ENCODE measurements around the gene PLEKHB1. TPM values are rescaled to one million over a fixed set of nuclear protein-coding genes. Genes with fewer than 3 reads are reported as not detected.
A peak's percentile ranks its signal among the peaks of the same experiment; 100 is the strongest.

PLEKHB1 gene
- total and polyA plus RNA-seq, 10 of the 15 experiments (the other 5 are each of a cell fraction or from before 2014, with no cell fraction given), result 0.58 to 2.6 (median 1.5) TPM; not detected in 1

DNA sequence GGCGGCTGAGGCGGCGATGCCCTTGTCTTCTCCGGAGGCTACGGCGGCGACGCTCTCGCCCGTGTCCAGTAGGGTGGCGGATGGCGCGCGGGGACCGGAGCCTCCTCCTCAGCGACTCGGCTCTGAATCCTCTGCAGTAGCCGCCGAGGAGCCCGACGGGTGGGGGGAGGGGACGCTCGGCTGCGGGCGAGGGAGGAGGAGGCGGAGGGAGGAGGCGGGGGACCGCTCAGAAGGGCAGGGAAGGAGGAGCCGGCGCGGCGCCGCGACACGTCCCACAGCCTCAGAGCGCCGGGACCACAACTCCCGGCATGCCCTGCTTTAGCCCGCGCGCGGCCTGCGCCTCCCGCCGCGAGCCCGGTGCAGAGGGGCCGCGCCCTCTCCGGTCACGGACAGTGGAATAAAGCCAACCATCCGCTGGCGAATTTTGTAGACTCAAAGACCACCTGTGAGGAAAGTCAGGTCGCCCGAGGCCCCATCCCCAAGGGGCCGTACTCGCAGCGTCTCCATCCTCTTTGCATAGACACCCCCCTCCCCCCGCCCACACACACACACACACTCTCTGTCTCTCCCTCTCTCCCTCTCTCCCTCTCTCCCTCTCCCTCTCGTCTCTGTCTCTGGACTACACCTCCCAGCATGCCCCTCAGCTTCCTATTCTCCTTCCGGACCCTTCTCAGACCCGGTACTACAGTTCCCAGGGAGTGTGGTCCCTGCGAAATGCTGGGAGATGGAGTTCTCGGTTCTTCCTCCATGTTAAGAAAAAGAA lies 48.2 kb upstream of the PLEKHB1 start, which contains the start of gene FAM168A:
Gene FAM168A (minus strand): TSS at position 157 of the 763 bp plus-strand sequence. CDS start 129,638 bp downstream, outside the sequence.
- peak within 1 kb of the TSS; percentile 84 for H3K9ac ChIP-seq (ENCODE audit: control insufficient read depth, insufficient read depth, low read length)
- peak within 1 kb of the TSS; percentile 77 for H3K4me3 ChIP-seq
- H2AFZ ChIP-seq (ENCODE audit: control insufficient read depth, low read depth, low read length), result peak within 1 kb of the TSS; percentile 100
- peaks cover 19% of the 10 kb centered on the region for H3K79me2 ChIP-seq (ENCODE audit: control insufficient read depth, insufficient read depth, low read length)
- BruUV-seq (replicated peaks), result no TSS peak
- DNase-seq (ENCODE audit: low read depth, low spot score) (peak; percentile 86), FAIRE-seq (peak; percentile 92), ATAC-seq (peak; percentile 96)
- no peaks in the 10 kb centered on the region for H3K4me1 ChIP-seq (ENCODE audit: control insufficient read depth, insufficient read depth, low read length)
- peak within 1 kb of the TSS; percentile 70 for H3K4me2 ChIP-seq (ENCODE audit: control insufficient read depth, insufficient read depth)
- WGBS (ENCODE audit: insufficient coverage, insufficient replicate concordance, low lambda C conversion rate, missing lambda C conversion rate), result under 1% methylated on average over 44 of the region's 64 CpGs
- ChIA-PET CTCF (interaction anchor here (0.8 to 1.9 kb wide), 9 partner anchors 11 to 119 kb away, joined by 3 to 10 read pairs (median 4); no protein-coding TSS in a partner anchor), POLR2A (interaction anchor here (0.9 to 1.5 kb wide), 5 partner anchors 17 to 213 kb away, joined by 3 to 6 read pairs (median 3); no protein-coding TSS in a partner anchor), SMC1A (ENCODE audit: uncharacterized antibody, unreplicated experiment) (interaction anchor here (0.8 to 1.9 kb wide), 14 partner anchors 10 to 247 kb away, joined by 3 to 9 read pairs (median 4); no protein-coding TSS in a partner anchor), RAD21 (ENCODE audit: unreplicated experiment) (interaction anchor here (0.6 to 1.6 kb wide), 8 partner anchors 20 to 213 kb away, joined by 3 to 7 read pairs (median 4); no protein-coding TSS in a partner anchor)
- no peaks in the 10 kb centered on the region for H3K36me3 ChIP-seq (ENCODE audit: control insufficient read depth in 2 of 2, insufficient read depth in 2 of 2, low read length in 1 of 2)
- no peaks in the 10 kb centered on the region for H4K20me1 ChIP-seq (ENCODE audit: control insufficient read depth, insufficient read depth)
- H3K9me3 ChIP-seq (replicated peaks; ENCODE audit: control insufficient read depth, insufficient read depth, low read length), result no peaks in the 10 kb centered on the region
- in situ Hi-C loops (cut with MboI) (no loop called here), intact Hi-C loops (cut with micrococcal nuclease; ENCODE audit: unreplicated experiment) (no loop called here)
- H3K27me3 ChIP-seq (replicated peaks in 1 of 2; ENCODE audit: control insufficient read depth in 2 of 2, insufficient read depth in 2 of 2, low read length in 1 of 2), result no peaks in the 10 kb centered on the region
- peak within 1 kb of the TSS; percentile 50 for H3K27ac ChIP-seq (ENCODE audit: control insufficient read depth, insufficient read depth)
- TF ChIP-seq, protein P1, sequence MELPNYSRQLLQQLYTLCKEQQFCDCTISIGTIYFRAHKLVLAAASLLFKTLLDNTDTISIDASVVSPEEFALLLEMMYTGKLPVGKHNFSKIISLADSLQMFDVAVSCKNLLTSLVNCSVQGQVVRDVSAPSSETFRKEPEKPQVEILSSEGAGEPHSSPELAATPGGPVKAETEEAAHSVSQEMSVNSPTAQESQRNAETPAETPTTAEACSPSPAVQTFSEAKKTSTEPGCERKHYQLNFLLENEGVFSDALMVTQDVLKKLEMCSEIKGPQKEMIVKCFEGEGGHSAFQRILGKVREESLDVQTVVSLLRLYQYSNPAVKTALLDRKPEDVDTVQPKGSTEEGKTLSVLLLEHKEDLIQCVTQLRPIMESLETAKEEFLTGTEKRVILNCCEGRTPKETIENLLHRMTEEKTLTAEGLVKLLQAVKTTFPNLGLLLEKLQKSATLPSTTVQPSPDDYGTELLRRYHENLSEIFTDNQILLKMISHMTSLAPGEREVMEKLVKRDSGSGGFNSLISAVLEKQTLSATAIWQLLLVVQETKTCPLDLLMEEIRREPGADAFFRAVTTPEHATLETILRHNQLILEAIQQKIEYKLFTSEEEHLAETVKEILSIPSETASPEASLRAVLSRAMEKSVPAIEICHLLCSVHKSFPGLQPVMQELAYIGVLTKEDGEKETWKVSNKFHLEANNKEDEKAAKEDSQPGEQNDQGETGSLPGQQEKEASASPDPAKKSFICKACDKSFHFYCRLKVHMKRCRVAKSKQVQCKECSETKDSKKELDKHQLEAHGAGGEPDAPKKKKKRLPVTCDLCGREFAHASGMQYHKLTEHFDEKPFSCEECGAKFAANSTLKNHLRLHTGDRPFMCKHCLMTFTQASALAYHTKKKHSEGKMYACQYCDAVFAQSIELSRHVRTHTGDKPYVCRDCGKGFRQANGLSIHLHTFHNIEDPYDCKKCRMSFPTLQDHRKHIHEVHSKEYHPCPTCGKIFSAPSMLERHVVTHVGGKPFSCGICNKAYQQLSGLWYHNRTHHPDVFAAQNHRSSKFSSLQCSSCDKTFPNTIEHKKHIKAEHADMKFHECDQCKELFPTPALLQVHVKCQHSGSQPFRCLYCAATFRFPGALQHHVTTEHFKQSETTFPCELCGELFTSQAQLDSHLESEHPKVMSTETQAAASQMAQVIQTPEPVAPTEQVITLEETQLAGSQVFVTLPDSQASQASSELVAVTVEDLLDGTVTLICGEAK (IDR thresholded peaks at IDR 0.05; ENCODE audit: borderline replicate concordance), result peak; percentile 92
- TF ChIP-seq IRF4 (IDR thresholded peaks at IDR 0.05; ENCODE audit: low read depth, low read length) (peak; percentile 36; the same call in 1 of the 2 replicates), GABPA (IDR thresholded peaks at IDR 0.05; ENCODE audit: low read depth) (peak; percentile 93), HDAC2 (IDR thresholded peaks at IDR 0.05) (no peak), RAD21 (IDR thresholded peaks at IDR 0.05; ENCODE audit: insufficient read depth, low read depth, low read length) (peak; percentile 8; the same call in 1 of the 2 replicates), NR2F1 (conservative IDR thresholded peaks at IDR 0.05) (peak; percentile 55), SIN3A (IDR thresholded peaks at IDR 0.05; ENCODE audit: low read depth, low read length) (peak; percentile 73), MEF2B (IDR thresholded peaks at IDR 0.05; ENCODE audit: partially characterized antibody, poor library complexity, severe bottlenecking) (peak; percentile 48), CHD2 (IDR thresholded peaks at IDR 0.05; ENCODE audit: borderline replicate concordance, low read depth, low read length) (peak; percentile 81), YBX1 (IDR thresholded peaks at IDR 0.05) (no peak), BHLHE40 (IDR thresholded peaks at IDR 0.05; ENCODE audit: borderline replicate concordance in 1 of 2, low read depth in 2 of 2, low read length in 1 of 2) (peak in 1 of 2 experiments; percentile 57; a peak in 1 of 4 replicates), CBFB (IDR thresholded peaks at IDR 0.05; ENCODE audit: low read depth) (peak; percentile 4; the same call in 1 of the 2 replicates), SUPT20H (IDR thresholded peaks at IDR 0.05; ENCODE audit: borderline replicate concordance, control insufficient read depth, low read depth, low read length) (no peak)
